AG04450 (cell line): ENCODE results near the gene PRSS57. TPM values are rescaled to one million over a fixed set of nuclear protein-coding genes. Genes with fewer than 3 reads are reported as not detected.
A peak's percentile ranks its signal among the peaks of the same experiment; 100 is the strongest.

Source experiments
- CTCF ChIA-PET: fragments of 300-600, 350-600 bp; formaldehyde crosslinking; extraction: SDS; loops from one replicate; lab custom pipeline; 2022; ENCODE audit warnings: antibody characterized with exemption, inconsistent platforms; lab: Charles Lee
- POLR2A ChIA-PET: fragments of 350-600 bp; formaldehyde crosslinking; extraction: SDS; loops from one replicate; lab custom pipeline; 2021; ENCODE audit warnings: antibody characterized with exemption, inconsistent platforms; lab: Yijun Ruan, JAX
- DNase-seq: peaks from one replicate; pipeline ENCODE4 v3.0.0-alpha.2; 2011; ENCODE audit warnings: low read depth, low spot score
- H3K27ac ChIP-seq: one replicate; pipeline ENCODE4 v1.5.1; 2012; ENCODE audit warnings: low read depth, low read length, control low read depth
- H3K27me3 ChIP-seq: one replicate; pipeline ENCODE4 v1.6.0; 2012; ENCODE audit warnings: low read length; ENCODE audit not compliant: control insufficient read depth, insufficient read depth
- H3K4me3 ChIP-seq: 2 replicates; pipeline ENCODE4 v1.5.1; 2011; ENCODE audit warnings: mild to moderate bottlenecking, low read depth, low read length, control low read depth
- H3K9me3 ChIP-seq: 2 replicates; pipeline ENCODE4 v1.5.1; 2012; ENCODE audit warnings: low read length; ENCODE audit not compliant: control insufficient read depth, insufficient read depth
- polyA plus RNA-seq: library from polyadenylated mRNA; depleted of rRNA; stranded (reverse); fragments of >200 nt; gene quantifications from 2 replicates; pipeline ENCODE4 v1.2.3, GENCODE V29; 2011
- TF ChIP-seq, protein P1 (sequence below): IDR thresholded peaks from 2 replicates; pipeline ENCODE4 v1.5.1; 2011; ENCODE audit warnings: low read depth, low read length, control low read depth, inconsistent platforms

Gene PRSS57
- polyA plus RNA-seq, 1 experiment, result not detected

- peak overlapping the region; percentile 33; the same call in 1 of the 2 replicates for H3K4me3 ChIP-seq
- ChIA-PET CTCF (interaction anchor here (0.6 to 0.7 kb wide), 2 partner anchors 69 to 257 kb away, joined by 3 read pairs; no protein-coding TSS in a partner anchor), POLR2A (interaction anchor here (0.6 to 0.7 kb wide), 2 partner anchors 158 to 319 kb away, joined by 4 to 5 read pairs; partner anchors contain the start of genes TPGS1 and WDR18)
- peak; percentile 55 for DNase-seq
- H3K27me3 ChIP-seq, result no peaks in the 10 kb centered on the region
- no peak overlapping the region for H3K27ac ChIP-seq
- H3K9me3 ChIP-seq, result peaks cover 16% of the 10 kb centered on the region
- TF ChIP-seq, protein P1, sequence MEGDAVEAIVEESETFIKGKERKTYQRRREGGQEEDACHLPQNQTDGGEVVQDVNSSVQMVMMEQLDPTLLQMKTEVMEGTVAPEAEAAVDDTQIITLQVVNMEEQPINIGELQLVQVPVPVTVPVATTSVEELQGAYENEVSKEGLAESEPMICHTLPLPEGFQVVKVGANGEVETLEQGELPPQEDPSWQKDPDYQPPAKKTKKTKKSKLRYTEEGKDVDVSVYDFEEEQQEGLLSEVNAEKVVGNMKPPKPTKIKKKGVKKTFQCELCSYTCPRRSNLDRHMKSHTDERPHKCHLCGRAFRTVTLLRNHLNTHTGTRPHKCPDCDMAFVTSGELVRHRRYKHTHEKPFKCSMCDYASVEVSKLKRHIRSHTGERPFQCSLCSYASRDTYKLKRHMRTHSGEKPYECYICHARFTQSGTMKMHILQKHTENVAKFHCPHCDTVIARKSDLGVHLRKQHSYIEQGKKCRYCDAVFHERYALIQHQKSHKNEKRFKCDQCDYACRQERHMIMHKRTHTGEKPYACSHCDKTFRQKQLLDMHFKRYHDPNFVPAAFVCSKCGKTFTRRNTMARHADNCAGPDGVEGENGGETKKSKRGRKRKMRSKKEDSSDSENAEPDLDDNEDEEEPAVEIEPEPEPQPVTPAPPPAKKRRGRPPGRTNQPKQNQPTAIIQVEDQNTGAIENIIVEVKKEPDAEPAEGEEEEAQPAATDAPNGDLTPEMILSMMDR, result peak; percentile 93
These were observed 30.3 kb downstream of the PRSS57 start for GRCh38 chr19:664913-665443.

- peak overlapping the region; percentile 68 for H3K27ac ChIP-seq
- H3K27me3 ChIP-seq, result no peaks in the 10 kb centered on the region
- ChIA-PET CTCF (interaction anchor here (1.4 kb wide), 1 partner anchor 71 kb away, joined by 6 read pairs; no protein-coding TSS in a partner anchor), POLR2A (interaction anchor here (0.5 to 1.8 kb wide), 5 partner anchors 9 to 91 kb away, joined by 3 to 5 read pairs (median 4); partner anchors contain the start of genes BSG and FSTL3)
- TF ChIP-seq, protein P1, result no peak
- no peak for DNase-seq
- peak overlapping the region; percentile 62 for H3K4me3 ChIP-seq
- peaks cover 16% of the 10 kb centered on the region for H3K9me3 ChIP-seq
These were observed 31.6 kb downstream of the PRSS57 start for GRCh38 chr19:663682-664117.

DNA sequence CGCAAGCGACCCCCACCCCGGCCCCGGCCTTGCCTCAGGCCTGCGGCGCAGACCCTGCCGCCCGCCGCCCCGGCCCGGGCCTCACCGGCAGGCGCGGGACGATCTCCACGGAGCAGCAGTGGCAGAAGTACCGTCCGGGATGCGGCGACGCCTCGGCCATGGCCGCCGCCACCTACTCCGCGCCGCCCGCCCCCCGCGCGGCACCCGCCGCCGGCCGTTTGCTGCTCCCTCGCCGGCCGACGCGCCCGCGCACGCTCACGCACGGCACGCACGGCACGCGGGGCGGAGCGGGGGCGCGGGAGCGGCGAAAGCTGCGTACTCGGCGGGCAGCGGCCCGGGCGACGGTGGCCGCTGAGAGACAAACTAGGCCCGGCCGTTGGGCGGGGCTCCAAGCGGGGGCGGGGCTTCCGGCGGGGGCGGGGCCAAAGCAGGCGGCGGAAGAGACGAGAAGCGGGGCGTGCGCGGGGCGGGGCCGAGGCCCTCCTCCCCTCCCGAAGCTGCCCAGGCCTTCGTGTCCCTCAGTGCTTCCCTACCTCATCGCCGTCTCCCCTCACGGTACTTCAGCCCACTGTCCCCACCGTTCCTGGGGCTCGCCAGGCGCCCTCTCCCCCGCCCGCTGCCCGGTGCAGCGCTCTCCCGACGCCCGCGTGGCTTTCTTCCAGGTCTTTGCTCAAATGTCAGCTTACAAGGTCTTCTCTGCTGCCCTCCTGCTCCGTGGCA is 32.1 kb downstream of the PRSS57 start, which contains the start of gene RNF126:
RNF126 (minus strand) TSS at position 253 of the 720 bp plus-strand sequence; CDS start at position 160, 93 bp downstream.
- peak within 1 kb of the TSS; percentile 68 for H3K27ac ChIP-seq
- ChIA-PET CTCF (interaction anchor here (1.4 kb wide), 1 partner anchor 71 kb away, joined by 6 read pairs; no protein-coding TSS in a partner anchor), POLR2A (interaction anchor here (0.5 to 1.8 kb wide), 7 partner anchors 9 to 112 kb away, joined by 3 to 5 read pairs (median 4); partner anchors contain the start of genes BSG and FSTL3)
- H3K4me3 ChIP-seq, result peak within 1 kb of the TSS; percentile 83
- peak; percentile 66 for DNase-seq
- TF ChIP-seq, protein P1, result no peak
- peaks cover 16% of the 10 kb centered on the region for H3K9me3 ChIP-seq
- H3K27me3 ChIP-seq, result no peaks in the 10 kb centered on the region

DNA sequence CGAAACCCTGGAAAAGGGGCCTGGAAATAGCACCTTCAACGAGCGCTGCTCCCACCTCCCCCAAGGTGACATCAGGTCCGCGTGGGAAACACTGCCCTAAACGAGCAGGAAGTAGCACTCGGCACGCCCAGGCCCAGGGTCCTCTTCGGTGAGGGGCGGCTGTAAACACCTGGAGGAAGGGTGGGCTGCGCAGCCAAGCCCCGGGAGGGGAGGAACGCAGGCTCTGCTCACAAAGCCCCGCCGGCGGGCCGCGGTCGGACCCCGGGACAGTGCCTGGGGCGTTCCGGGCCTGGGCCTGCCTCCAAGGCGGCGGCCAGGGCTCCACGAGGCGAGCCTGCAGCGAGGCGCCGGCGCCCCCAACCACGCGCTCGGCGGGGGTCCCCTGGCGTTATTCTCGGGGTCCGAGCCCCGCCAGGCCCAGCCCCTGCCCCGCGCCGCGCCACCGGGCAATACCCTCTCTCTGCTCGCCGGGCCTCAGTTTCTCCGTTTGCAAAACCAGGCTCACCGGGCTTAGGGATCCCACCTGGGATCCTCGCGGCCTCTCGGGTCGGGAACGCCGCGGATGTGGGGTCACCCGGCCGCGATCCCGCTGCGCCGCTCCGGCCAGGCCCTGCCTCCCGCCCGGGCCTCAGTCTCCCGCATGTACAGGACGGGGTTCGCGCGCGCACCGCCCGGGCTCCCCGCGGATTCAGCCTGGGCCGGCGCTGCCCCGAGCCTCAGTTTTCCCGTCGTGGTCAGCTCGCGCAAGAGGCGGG is 32.9 kb downstream of the PRSS57 start:
- Histone ChIP-seq H3K4me3 (peak overlapping the region; percentile 83), H3K27ac (no peak overlapping the region), H3K9me3 (peaks cover 13% of the 10 kb centered on the region), H3K27me3 (no peaks in the 10 kb centered on the region)
- ChIA-PET POLR2A (interaction anchor here (0.6 to 1.8 kb wide), 4 partner anchors 13 to 111 kb away, joined by 3 to 5 read pairs (median 4); partner anchors contain the start of gene BSG), CTCF (interaction anchor here (1.4 kb wide), 1 partner anchor 72 kb away, joined by 6 read pairs; no protein-coding TSS in a partner anchor)
- no peak for DNase-seq
- TF ChIP-seq, protein P1, result no peak
